OCI-LY7 (cell line): ENCODE results near the gene SKIC3. TPM values are rescaled to one million over a fixed set of nuclear protein-coding genes. Genes with fewer than 3 reads are reported as not detected.

Experiments used
- BruUV-seq: library from RNA; stranded (reverse); fragments of 400-500 nt; replicated peaks from 2 replicates; lab custom pipeline; 2021; lab: Mats Ljungman, UMichigan
- CTCF ChIA-PET: fragments of 300-600 bp; sonication (Branson Sonifier 250); formaldehyde crosslinking; loops from one replicate; lab custom pipeline; 2022; ENCODE audit warnings: antibody characterized with exemption; ENCODE audit not compliant: unreplicated experiment; lab: Charles Lee
- POLR2A ChIA-PET: fragments of 300-600 bp; sonication (Branson Sonifier 250); formaldehyde crosslinking; loops from one replicate; lab custom pipeline; 2022; ENCODE audit warnings: antibody characterized with exemption; lab: Charles Lee
- DNase-seq: peaks from one replicate; pipeline ENCODE4 v3.0.0-alpha.2; 2015; ENCODE audit warnings: low spot score
- H2AFZ ChIP-seq: fragments of 200-600 bp; sonication (generic), shearing (Covaris generic); 2 replicates; pipeline ENCODE4 v1.6.1; 2014; ENCODE audit warnings: mild to moderate bottlenecking, antibody characterized with exemption, low read length, moderate library complexity
- H3K27ac ChIP-seq: fragments of 200-600 bp; sonication (generic); 2 replicates; pipeline ENCODE4 v1.5.1; 2014; ENCODE audit warnings: mixed run types, low read depth, mild to moderate bottlenecking, moderate library complexity, low read length, inconsistent platforms; ENCODE audit not compliant: poor library complexity, severe bottlenecking
- H3K36me3 ChIP-seq: fragments of 200-600 bp; sonication (generic); 2 replicates; pipeline ENCODE4 v1.6.1; 2014; ENCODE audit warnings: mild to moderate bottlenecking, antibody characterized with exemption, low read length, moderate library complexity, mixed read lengths; ENCODE audit not compliant: insufficient read depth
- H3K4me1 ChIP-seq: fragments of 200-600 bp; sonication (generic); 2 replicates; pipeline ENCODE4 v1.5.1; 2014; ENCODE audit warnings: mild to moderate bottlenecking, low read length; ENCODE audit not compliant: insufficient read depth, poor library complexity, severe bottlenecking
- H3K4me2 ChIP-seq: fragments of 200-600 bp; sonication (generic); 2 replicates; pipeline ENCODE4 v1.6.1; 2014; ENCODE audit warnings: mild to moderate bottlenecking, low read length
- H3K4me3 ChIP-seq: fragments of 200-600 bp; sonication (generic); 2 replicates; pipeline ENCODE4 v1.5.1; 2014; ENCODE audit warnings: mild to moderate bottlenecking, low read depth, low read length; ENCODE audit not compliant: poor library complexity, severe bottlenecking
- H3K79me2 ChIP-seq: fragments of 200-600 bp; sonication (generic); 2 replicates; pipeline ENCODE4 v1.6.1; 2016; ENCODE audit warnings: low read depth, mild to moderate bottlenecking, low read length, moderate library complexity, mixed read lengths; ENCODE audit not compliant: insufficient read depth
- H3K9me2 ChIP-seq: fragments of 200-600 bp; sonication (generic); 2 replicates; pipeline ENCODE4 v1.6.1; 2016; ENCODE audit warnings: mild to moderate bottlenecking, low read length, mixed read lengths; ENCODE audit not compliant: insufficient read depth
- H3K9me3 ChIP-seq: fragments of 200-600 bp; sonication (generic); 2 replicates; pipeline ENCODE4 v1.6.1; 2014; ENCODE audit warnings: mild to moderate bottlenecking, mixed run types, low read length, mixed read lengths
- H4K20me1 ChIP-seq: fragments of 200-600 bp; sonication (generic); 2 replicates; pipeline ENCODE4 v1.6.1; 2014; ENCODE audit warnings: mild to moderate bottlenecking, antibody characterized with exemption, low read length, moderate library complexity, mixed read lengths; ENCODE audit not compliant: insufficient read depth
- EZH2phosphoT487 ChIP-seq: fragments of 200-600 bp; sonication (generic); IDR thresholded peaks from 2 replicates; pipeline ENCODE4 v1.6.1; 2018; ENCODE audit warnings: low read depth, borderline replicate concordance, mild to moderate bottlenecking, mixed run types, antibody characterized with exemption, low read length, moderate library complexity, mixed read lengths
- intact Hi-C: fragments of 100-400 bp; cut with micrococcal nuclease; formaldehyde crosslinking; loops from one replicate; pipeline ENCODE4 v1.10.0; 2022; ENCODE audit not compliant: unreplicated experiment
- total RNA-seq, 2 experiments: library from RNA; depleted of rRNA in 1 of 2; stranded (reverse); fragments of >200 nt in 1 of 2; shearing (Covaris generic) in 1 of 2; gene quantifications; 2 replicates each; pipeline ENCODE4 v1.2.3, GENCODE V29; 2014 to 2022
- TF ChIP-seq, protein P1 (sequence below): fragments of 200-600 bp; sonication (generic); conservative IDR thresholded peaks from 2 replicates; pipeline ENCODE4 v1.5.1; 2014; ENCODE audit warnings: mild to moderate bottlenecking, antibody characterized with exemption, low read length, moderate library complexity, mixed read lengths

Gene SKIC3
- total RNA-seq, 2 experiments from 2014 or later, result 55.4 to 73.9 TPM

GRCh38 chr5:95549030-95549429 lies 5.7 kb downstream of the SKIC3 start:
- Histone ChIP-seq H3K36me3 (peaks cover 68% of the 10 kb centered on the region), H3K4me3 (no peak overlapping the region), H3K9me3 (no peaks in the 10 kb centered on the region), H3K4me1 (peaks cover 5% of the 10 kb centered on the region), H2AFZ (no peak overlapping the region), H4K20me1 (no peaks in the 10 kb centered on the region), H3K79me2 (peaks cover 25% of the 10 kb centered on the region), H3K9me2 (no peaks in the 10 kb centered on the region), H3K4me2 (no peak overlapping the region), H3K27ac (no peak overlapping the region)
- no peak for DNase-seq
- TF ChIP-seq, protein P1, sequence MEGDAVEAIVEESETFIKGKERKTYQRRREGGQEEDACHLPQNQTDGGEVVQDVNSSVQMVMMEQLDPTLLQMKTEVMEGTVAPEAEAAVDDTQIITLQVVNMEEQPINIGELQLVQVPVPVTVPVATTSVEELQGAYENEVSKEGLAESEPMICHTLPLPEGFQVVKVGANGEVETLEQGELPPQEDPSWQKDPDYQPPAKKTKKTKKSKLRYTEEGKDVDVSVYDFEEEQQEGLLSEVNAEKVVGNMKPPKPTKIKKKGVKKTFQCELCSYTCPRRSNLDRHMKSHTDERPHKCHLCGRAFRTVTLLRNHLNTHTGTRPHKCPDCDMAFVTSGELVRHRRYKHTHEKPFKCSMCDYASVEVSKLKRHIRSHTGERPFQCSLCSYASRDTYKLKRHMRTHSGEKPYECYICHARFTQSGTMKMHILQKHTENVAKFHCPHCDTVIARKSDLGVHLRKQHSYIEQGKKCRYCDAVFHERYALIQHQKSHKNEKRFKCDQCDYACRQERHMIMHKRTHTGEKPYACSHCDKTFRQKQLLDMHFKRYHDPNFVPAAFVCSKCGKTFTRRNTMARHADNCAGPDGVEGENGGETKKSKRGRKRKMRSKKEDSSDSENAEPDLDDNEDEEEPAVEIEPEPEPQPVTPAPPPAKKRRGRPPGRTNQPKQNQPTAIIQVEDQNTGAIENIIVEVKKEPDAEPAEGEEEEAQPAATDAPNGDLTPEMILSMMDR, result no peak
- no peak for TF ChIP-seq EZH2phosphoT487
- intact Hi-C loops, result no loop called here
- POLR2A ChIA-PET, result no interaction called here
- BruUV-seq, result no TSS peak
- CTCF ChIA-PET, result no interaction called here

DNA sequence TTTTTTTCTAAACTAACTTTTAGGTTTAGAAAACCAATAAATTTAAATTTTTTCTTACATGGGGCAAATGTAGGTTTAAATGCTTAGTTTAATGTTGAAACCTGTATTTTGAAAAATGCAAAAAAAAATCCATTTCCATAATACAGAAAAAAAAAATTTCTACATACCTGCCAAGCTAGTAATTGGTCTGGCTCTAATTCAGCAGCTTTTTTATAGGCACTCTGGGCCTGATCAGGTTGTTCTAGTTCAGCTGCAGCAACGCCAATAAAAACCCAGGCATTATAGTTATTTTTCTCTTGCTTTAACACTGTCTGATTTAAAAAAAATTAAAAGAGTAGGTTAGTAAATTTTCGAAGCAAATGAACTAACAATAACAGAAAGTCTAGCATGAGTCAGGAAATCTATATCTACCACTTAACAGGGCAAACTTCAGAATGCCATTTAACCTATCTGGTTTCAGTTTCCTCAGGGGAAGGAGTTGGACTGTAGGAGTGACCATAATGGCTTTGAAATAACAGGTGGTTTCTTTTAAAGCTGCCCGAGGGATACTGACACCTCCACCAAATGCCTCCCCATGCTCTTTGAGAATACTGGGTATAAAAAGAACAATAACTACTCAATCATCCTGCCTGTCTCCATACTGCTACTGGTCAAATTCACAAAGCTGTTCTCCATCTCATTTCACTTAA lies 11.6 kb downstream of the SKIC3 start:
- no peak overlapping the region for H3K27ac ChIP-seq
- ChIA-PET CTCF (no interaction called here), POLR2A (interaction anchor here (1.2 to 1.6 kb wide), 3 partner anchors 9 to 22 kb away, joined by 4 to 5 read pairs (median 4); no protein-coding TSS in a partner anchor)
- no peak overlapping the region for H3K4me3 ChIP-seq
- H3K4me2 ChIP-seq, result no peak overlapping the region
- H3K9me2 ChIP-seq, result no peaks in the 10 kb centered on the region
- intact Hi-C loops, result no loop called here
- H3K9me3 ChIP-seq, result no peaks in the 10 kb centered on the region
- H2AFZ ChIP-seq, result no peak overlapping the region
- no peaks in the 10 kb centered on the region for H4K20me1 ChIP-seq
- DNase-seq, result no peak
- BruUV-seq, result no TSS peak
- H3K4me1 ChIP-seq, result no peaks in the 10 kb centered on the region
- TF ChIP-seq, protein P1, result no peak
- TF ChIP-seq EZH2phosphoT487, result no peak
- peaks cover 10% of the 10 kb centered on the region; the same call in 1 of the 2 replicates for H3K79me2 ChIP-seq
- H3K36me3 ChIP-seq, result peaks cover 95% of the 10 kb centered on the region

DNA sequence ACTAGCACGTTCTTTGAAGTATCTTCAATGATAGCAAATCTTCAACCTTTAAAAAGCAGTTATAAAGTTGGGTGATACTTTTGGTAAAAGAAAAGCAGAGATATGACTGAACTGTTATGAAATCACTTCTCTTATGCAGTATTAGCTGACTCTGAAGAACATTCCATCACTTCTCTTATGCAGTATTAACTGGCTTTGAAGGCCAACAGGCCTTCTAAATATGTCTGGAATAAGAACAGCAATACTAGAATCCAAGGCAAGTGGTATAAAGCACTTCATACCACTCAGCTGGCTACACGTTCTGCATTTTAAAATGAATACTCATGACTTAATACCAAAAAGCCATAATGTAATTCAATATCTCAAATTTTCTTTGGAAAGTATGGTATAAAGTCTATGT lies 17.3 kb downstream of the SKIC3 start:
- no peak overlapping the region for H3K27ac ChIP-seq
- BruUV-seq, result no TSS peak
- H3K36me3 ChIP-seq, result peaks cover 87% of the 10 kb centered on the region
- CTCF ChIA-PET, result no interaction called here
- TF ChIP-seq, protein P1, result no peak
- no peak for TF ChIP-seq EZH2phosphoT487
- H3K9me2 ChIP-seq, result no peaks in the 10 kb centered on the region
- POLR2A ChIA-PET, result interaction anchor here (0.6 kb wide), 2 partner anchors 16 to 888 kb away, joined by 3 read pairs; no protein-coding TSS in a partner anchor
- no peak overlapping the region for H2AFZ ChIP-seq
- H3K4me2 ChIP-seq, result no peak overlapping the region
- DNase-seq, result no peak
- no peak overlapping the region for H3K4me3 ChIP-seq
- H3K79me2 ChIP-seq, result no peaks in the 10 kb centered on the region
- no peaks in the 10 kb centered on the region for H3K4me1 ChIP-seq
- H4K20me1 ChIP-seq, result no peaks in the 10 kb centered on the region
- intact Hi-C loops, result no loop called here
- no peaks in the 10 kb centered on the region for H3K9me3 ChIP-seq
